Suprapubic skin (tissue), 4 donors: ENCODE measurements around the gene DZIP1.

Experiments used
- EP300 ChIP-seq: sonication (generic); formaldehyde crosslinking; IDR thresholded peaks from one replicate; pipeline ENCODE4 v1.6.1; 2017; ENCODE audit warnings: antibody characterized with exemption
- POLR2A ChIP-seq, 2 donors: fragments of 450-650 bp; IDR thresholded peaks; one replicate each; pipeline ENCODE4 v1.6.1; 2017; ENCODE audit warnings: antibody characterized with exemption in 2 of 2, mild to moderate bottlenecking in 2 of 2, moderate library complexity in 2 of 2
- POLR2AphosphoS5 ChIP-seq, 3 donors: sonication (generic); formaldehyde crosslinking; IDR thresholded peaks; one replicate each; pipeline ENCODE4 v1.6.1; 2017; ENCODE audit warnings: antibody characterized with exemption in 3 of 3
- TF ChIP-seq, protein P1 (sequence below), 2 donors: fragments of 200-600 bp in 1 of 2; fragments of 450-650 bp in 1 of 2; sonication (generic) in 1 of 2; IDR thresholded peaks; one replicate each; pipeline ENCODE4 v1.5.1; 2016 to 2019; ENCODE audit warnings: antibody characterized with exemption in 2 of 2, mild to moderate bottlenecking in 1 of 2, moderate library complexity in 1 of 2

DNA sequence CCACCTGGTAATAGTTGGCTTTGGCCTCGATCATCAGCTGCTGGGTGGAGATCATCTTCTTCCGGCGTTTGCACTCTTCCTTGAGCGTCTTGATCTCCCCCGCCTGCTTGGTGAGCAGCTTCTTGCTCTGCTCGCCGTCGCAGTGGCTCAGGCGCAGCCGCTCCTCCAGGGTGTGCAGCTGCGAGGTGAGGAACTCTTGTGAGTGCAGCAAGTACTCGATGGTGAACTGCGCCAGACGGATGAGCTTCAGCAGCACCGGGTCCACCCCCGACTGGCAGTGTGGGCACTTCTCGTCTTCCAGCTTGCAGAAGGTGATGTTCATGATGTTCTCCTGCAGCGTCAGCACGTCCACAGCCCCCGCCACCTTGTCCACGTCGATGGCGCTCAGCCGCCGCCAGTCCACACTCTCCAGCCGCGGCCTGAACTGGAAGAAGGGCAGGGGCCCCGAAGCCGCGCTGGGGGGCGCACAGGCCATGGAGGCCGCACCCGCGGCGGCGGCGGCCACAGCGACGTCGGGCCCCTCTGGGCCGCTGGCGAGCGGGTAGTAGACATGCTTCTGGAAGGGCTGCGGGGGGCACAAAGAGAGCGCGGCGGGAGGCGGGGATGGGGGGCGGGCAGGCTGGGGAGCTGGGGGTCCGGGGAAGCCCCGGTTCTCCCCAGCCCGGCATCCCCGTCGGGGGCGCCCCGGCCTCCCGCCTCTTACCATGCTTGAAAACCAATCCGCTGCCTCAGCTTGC, 3.0 kb downstream of the DZIP1 start:
- TF ChIP-seq, protein P1, sequence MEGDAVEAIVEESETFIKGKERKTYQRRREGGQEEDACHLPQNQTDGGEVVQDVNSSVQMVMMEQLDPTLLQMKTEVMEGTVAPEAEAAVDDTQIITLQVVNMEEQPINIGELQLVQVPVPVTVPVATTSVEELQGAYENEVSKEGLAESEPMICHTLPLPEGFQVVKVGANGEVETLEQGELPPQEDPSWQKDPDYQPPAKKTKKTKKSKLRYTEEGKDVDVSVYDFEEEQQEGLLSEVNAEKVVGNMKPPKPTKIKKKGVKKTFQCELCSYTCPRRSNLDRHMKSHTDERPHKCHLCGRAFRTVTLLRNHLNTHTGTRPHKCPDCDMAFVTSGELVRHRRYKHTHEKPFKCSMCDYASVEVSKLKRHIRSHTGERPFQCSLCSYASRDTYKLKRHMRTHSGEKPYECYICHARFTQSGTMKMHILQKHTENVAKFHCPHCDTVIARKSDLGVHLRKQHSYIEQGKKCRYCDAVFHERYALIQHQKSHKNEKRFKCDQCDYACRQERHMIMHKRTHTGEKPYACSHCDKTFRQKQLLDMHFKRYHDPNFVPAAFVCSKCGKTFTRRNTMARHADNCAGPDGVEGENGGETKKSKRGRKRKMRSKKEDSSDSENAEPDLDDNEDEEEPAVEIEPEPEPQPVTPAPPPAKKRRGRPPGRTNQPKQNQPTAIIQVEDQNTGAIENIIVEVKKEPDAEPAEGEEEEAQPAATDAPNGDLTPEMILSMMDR (IDR thresholded peaks at IDR 0.05) = no peak
- no peak for TF ChIP-seq POLR2AphosphoS5 (IDR thresholded peaks at IDR 0.05)
- no peak for TF ChIP-seq EP300
- no peak for TF ChIP-seq POLR2A (IDR thresholded peaks at IDR 0.05)
